Measurements from ENCODE around the gene MATN3.
A peak's percentile ranks its signal among the peaks of the same experiment; 100 is the strongest.

Gene MATN3

GRCh38 chr2:20005067-20005627, 7.3 kb downstream of the MATN3 start:
- DNase-seq (ENCODE audit: low spot score): no peak

GRCh38 chr2:20001361-20001863, 11.1 kb downstream of the MATN3 start:
- DNase-seq (ENCODE audit: low spot score): no peak

- DNase-seq (ENCODE audit: low spot score): no peak
These were observed 18.7 kb downstream of the MATN3 start for GRCh38 chr2:19993731-19994130.

- no peak for DNase-seq (ENCODE audit: low spot score)
These were observed 20.6 kb downstream of the MATN3 start for GRCh38 chr2:19991895-19992294.

GRCh38 chr2:19990416-19990728, 22.1 kb downstream of the MATN3 start:
- DNase-seq (ENCODE audit: low spot score): no peak

GRCh38 chr2:19989667-19990415, 22.6 kb downstream of the MATN3 start, which contains the start of gene WDR35:
WDR35 (minus strand) TSS chr2:19990105; CDS start chr2:19990015, 90 bp downstream.
- DNase-seq (ENCODE audit: low spot score): peak; percentile 85

GRCh38 chr2:19989342-19989666, 23.2 kb downstream of the MATN3 start:
- no peak for DNase-seq (ENCODE audit: low spot score)

GRCh38 chr2:19988600-19988999, 23.9 kb downstream of the MATN3 start:
- no peak for DNase-seq (ENCODE audit: low spot score)

- peak; percentile 35 for DNase-seq (ENCODE audit: low spot score)
These were observed 24.5 kb downstream of the MATN3 start for GRCh38 chr2:19987936-19988335.

GRCh38 chr2:19982268-19982667, 30.2 kb downstream of the MATN3 start:
- no peak for DNase-seq (ENCODE audit: low spot score)

- no peak for DNase-seq (ENCODE audit: low spot score)
These were observed 32.5 kb downstream of the MATN3 start for GRCh38 chr2:19979932-19980331.

GRCh38 chr2:19973466-19973865, 39.0 kb downstream of the MATN3 start:
- DNase-seq (ENCODE audit: low spot score): no peak

- DNase-seq (ENCODE audit: low spot score): no peak
These were observed 40.8 kb downstream of the MATN3 start for GRCh38 chr2:19971691-19972090.

- no peak for DNase-seq (ENCODE audit: low spot score)
These were observed 49.1 kb downstream of the MATN3 start for GRCh38 chr2:19963386-19963785.

- DNase-seq (ENCODE audit: low spot score): peak; percentile 70
These were observed 56.7 kb downstream of the MATN3 start for GRCh38 chr2:19955544-19956422.

GRCh38 chr2:19949071-19949470, 63.4 kb downstream of the MATN3 start:
- DNase-seq (ENCODE audit: low spot score): no peak

GRCh38 chr2:19947184-19947940, 65.1 kb downstream of the MATN3 start:
- no peak for DNase-seq (ENCODE audit: low spot score)

- no peak for DNase-seq (ENCODE audit: low spot score)
These were observed 68.1 kb downstream of the MATN3 start for GRCh38 chr2:19944205-19944845.

GRCh38 chr2:19943189-19943588, 69.3 kb downstream of the MATN3 start:
- no peak for DNase-seq (ENCODE audit: low spot score)

- no peak for DNase-seq (ENCODE audit: low spot score)
These were observed 70.3 kb downstream of the MATN3 start for GRCh38 chr2:19942199-19942598.

All from globus pallidus (tissue), 1 donor.